ENCODE results near the gene CHD1L.
"Not testable (repeated sequence)": the region's sequence is repeated elsewhere in the genome, so short reads cannot be mapped to it uniquely, and the experiment has no call there.

CHD1L gene

GRCh38 chr1:147231032-147231431 is 11.5 kb upstream of the CHD1L start:
- DNase-seq = not testable (repeated sequence)

GRCh38 chr1:147233903-147234302 is 8.6 kb upstream of the CHD1L start:
- DNase-seq = not testable (repeated sequence)

GRCh38 chr1:147235822-147236221 is 6.7 kb upstream of the CHD1L start:
- DNase-seq = no peak

- no peak for DNase-seq
These were observed 6.0 kb upstream of the CHD1L start for GRCh38 chr1:147236448-147236847.

- DNase-seq = no peak
These were observed 5.3 kb upstream of the CHD1L start for GRCh38 chr1:147236959-147237791.

- no peak for DNase-seq
These were observed 4.2 kb upstream of the CHD1L start for GRCh38 chr1:147238053-147238902.

- DNase-seq = no peak
These were observed 3.3 kb upstream of the CHD1L start for GRCh38 chr1:147238925-147239820.

- DNase-seq = not testable (repeated sequence)
These were observed 2.3 kb upstream of the CHD1L start for GRCh38 chr1:147240131-147240721.

GRCh38 chr1:147241934-147242448 is 493 bp upstream of the CHD1L start:
- no peak for DNase-seq

- DNase-seq = peak in 25 of 56 donors; percentile 7 to 62 (median 41)
These were observed 773 bp downstream of the CHD1L start for GRCh38 chr1:147243228-147243685.

- DNase-seq = no peak
These were observed 1.4 kb downstream of the CHD1L start for GRCh38 chr1:147243841-147244240.

GRCh38 chr1:147245129-147245528 is 2.6 kb downstream of the CHD1L start:
- no peak for DNase-seq

- DNase-seq = no peak
These were observed 3.1 kb downstream of the CHD1L start for GRCh38 chr1:147245586-147246021.

GRCh38 chr1:147246044-147246690 is 3.7 kb downstream of the CHD1L start:
- DNase-seq = no peak

- peak in 3 of 56 donors; percentile 5 to 16 (median 7) for DNase-seq
These were observed 4.6 kb downstream of the CHD1L start for GRCh38 chr1:147246910-147247655.

- no peak for DNase-seq
These were observed 5.3 kb downstream of the CHD1L start for GRCh38 chr1:147247656-147248238.

- DNase-seq = no peak
These were observed 10.1 kb downstream of the CHD1L start for GRCh38 chr1:147252540-147252939.

GRCh38 chr1:147260956-147261355 is 18.5 kb downstream of the CHD1L start:
- no peak for DNase-seq
